Gastroesophageal sphincter (tissue), 4 donors: ENCODE measurements around the gene KRTAP10-6. TPM values are rescaled to one million over a fixed set of nuclear protein-coding genes. Genes with fewer than 3 reads are reported as not detected.

ENCODE experiments used
- ATAC-seq: fragments of 150-250 bp; one replicate; pipeline ENCODE4 v1.9.1; 2016; ENCODE audit warnings: mild to moderate bottlenecking, moderate library complexity
- H3K27ac ChIP-seq, 4 donors: fragments of 200-600 bp; sonication (generic) in 3 of 4; 1 replicate in 3 of 4; 2 replicates in 1 of 4; pipeline ENCODE4 v1.5.1; 2016 to 2019
- H3K27me3 ChIP-seq: fragments of 200-600 bp; sonication (generic); one replicate; pipeline ENCODE4 v1.5.1; 2019
- H3K36me3 ChIP-seq, 2 donors: fragments of 200-600 bp; sonication (generic); one replicate each; pipeline ENCODE4 v1.5.1; 2019; ENCODE audit warnings: control low read depth in 1 of 2
- H3K4me1 ChIP-seq, 3 donors: fragments of 200-600 bp; sonication (generic); 1 replicate in 2 of 3; 2 replicates in 1 of 3; pipeline ENCODE4 v1.5.1; 2016 to 2019; ENCODE audit warnings: control low read depth in 2 of 3
- H3K4me3 ChIP-seq, 2 donors: fragments of 200-600 bp; sonication (generic); one replicate each; pipeline ENCODE4 v1.5.1; 2019; ENCODE audit warnings: mild to moderate bottlenecking in 1 of 2, moderate library complexity in 1 of 2
- H3K9me3 ChIP-seq, 3 donors: fragments of 200-600 bp; sonication (generic); one replicate each; pipeline ENCODE4 v1.5.1; 2017 to 2019; ENCODE audit warnings: control low read depth in 2 of 3
- CTCF ChIP-seq, 4 experiments: fragments of 200-600 bp in 2 of 4; fragments of 450-650 bp in 2 of 4; sonication (generic) in 1 of 4; IDR thresholded peaks; one replicate each; pipeline ENCODE4 v1.5.1; 2017 to 2019; ENCODE audit warnings: antibody characterized with exemption in 4 of 4, mild to moderate bottlenecking in 2 of 4, moderate library complexity in 2 of 4
- EP300 ChIP-seq: sonication (generic); formaldehyde crosslinking; IDR thresholded peaks from one replicate; pipeline ENCODE4 v1.6.1; 2017; ENCODE audit warnings: antibody characterized with exemption, mild to moderate bottlenecking
- POLR2A ChIP-seq, 2 donors: fragments of 450-650 bp; IDR thresholded peaks; one replicate each; pipeline ENCODE4 v1.6.1; 2017; ENCODE audit warnings: antibody characterized with exemption in 2 of 2, mild to moderate bottlenecking in 2 of 2, moderate library complexity in 1 of 2
- POLR2AphosphoS5 ChIP-seq: sonication (generic); formaldehyde crosslinking; IDR thresholded peaks from one replicate; pipeline ENCODE4 v1.6.1; 2017; ENCODE audit warnings: antibody characterized with exemption
- WGBS, 2 donors: methylation state at CpG; one replicate each; pipeline ENCODE4 v1.1.5; 2018; ENCODE audit warnings: low coverage in 1 of 2; 5-methylcytosine and 5-hydroxymethylcytosine counted together
- total RNA-seq, 4 donors: library from RNA; depleted of rRNA; stranded (reverse); fragments of >200 nt; gene quantifications; one replicate each; pipeline ENCODE4 v1.1.0, GENCODE V29; 2016

KRTAP10-6 gene
- total RNA-seq, 4 donors from 2014 or later: not detected

GRCh38 chr21:44618909-44619308, 26.6 kb upstream of the KRTAP10-6 start:
- no peak overlapping the region for H3K27ac ChIP-seq
- no peaks in the 10 kb centered on the region for H3K4me1 ChIP-seq
- 40 to 52% methylated on average over 2 to 3 of the region's 3 CpGs for WGBS, 2 donors
- H3K27me3 ChIP-seq: peaks cover 38% of the 10 kb centered on the region
- ATAC-seq: no peak
- peaks cover 0 to 34% (median 0%) of the 10 kb centered on the region in 3 donors for H3K9me3 ChIP-seq
- H3K4me3 ChIP-seq: no peak overlapping the region
- TF ChIP-seq CTCF (IDR thresholded peaks at IDR 0.05): no peak
- no peaks in the 10 kb centered on the region for H3K36me3 ChIP-seq

GRCh38 chr21:44618504-44618903, 26.2 kb upstream of the KRTAP10-6 start:
- peak; percentile 31 for ATAC-seq

GRCh38 chr21:44617071-44617501, 24.8 kb upstream of the KRTAP10-6 start:
- peaks cover 0 to 19% (median 0%) of the 10 kb centered on the region in 3 donors for H3K9me3 ChIP-seq
- no CpG with 5 or more reads among the region's 8 CpGs for WGBS, 2 donors
- TF ChIP-seq CTCF (IDR thresholded peaks at IDR 0.05) (no peak), POLR2AphosphoS5 (no peak), POLR2A (IDR thresholded peaks at IDR 0.05) (no peak), EP300 (no peak)

More at GRCh38 chr21:44618504-44618903, 26.2 kb upstream of the KRTAP10-6 start:
- H3K27ac ChIP-seq: no peak overlapping the region
- no peaks in the 10 kb centered on the region for H3K36me3 ChIP-seq
- H3K9me3 ChIP-seq: peaks cover 0 to 30% (median 0%) of the 10 kb centered on the region in 3 donors
- H3K27me3 ChIP-seq: peaks cover 42% of the 10 kb centered on the region
- no peaks in the 10 kb centered on the region for H3K4me1 ChIP-seq
- TF ChIP-seq POLR2A (IDR thresholded peaks at IDR 0.05) (no peak), CTCF (IDR thresholded peaks at IDR 0.05) (no peak), EP300 (no peak), POLR2AphosphoS5 (no peak)
- no peak overlapping the region for H3K4me3 ChIP-seq
- 8% methylated on average over 3 of the region's 4 CpGs; no CpG with 5 or more reads in 1 of the 2 donors for WGBS, 2 donors

GRCh38 chr21:44616591-44616926, 24.3 kb upstream of the KRTAP10-6 start:
- Histone ChIP-seq H3K4me1 (no peaks in the 10 kb centered on the region), H3K36me3 (no peaks in the 10 kb centered on the region), H3K4me3 (no peak overlapping the region), H3K27ac (no peak overlapping the region), H3K9me3 (peaks cover 0 to 24% (median 0%) of the 10 kb centered on the region in 3 donors), H3K27me3 (peaks cover 62% of the 10 kb centered on the region)
- WGBS, 2 donors: 70% methylated on average over 2 of the region's 16 CpGs; no CpG with 5 or more reads in 1 of the 2 donors
- no peak for TF ChIP-seq CTCF (IDR thresholded peaks at IDR 0.05)
- no peak for TF ChIP-seq POLR2A (IDR thresholded peaks at IDR 0.05)
- no peak for TF ChIP-seq EP300
- TF ChIP-seq POLR2AphosphoS5: no peak
- no peak for ATAC-seq

More at GRCh38 chr21:44617071-44617501, 24.8 kb upstream of the KRTAP10-6 start:
- H3K27ac ChIP-seq: no peak overlapping the region
- ATAC-seq: no peak
- H3K4me1 ChIP-seq: no peaks in the 10 kb centered on the region
- no peak overlapping the region for H3K4me3 ChIP-seq
- H3K36me3 ChIP-seq: no peaks in the 10 kb centered on the region
- H3K27me3 ChIP-seq: peaks cover 56% of the 10 kb centered on the region

- Histone ChIP-seq H3K9me3 (peaks cover 0 to 29% (median 0%) of the 10 kb centered on the region in 3 donors), H3K27ac (no peak overlapping the region), H3K36me3 (no peaks in the 10 kb centered on the region), H3K4me1 (no peaks in the 10 kb centered on the region), H3K27me3 (peaks cover 64% of the 10 kb centered on the region), H3K4me3 (no peak overlapping the region)
- no peak for TF ChIP-seq CTCF (IDR thresholded peaks at IDR 0.05)
- TF ChIP-seq POLR2AphosphoS5: no peak
- no peak for TF ChIP-seq EP300
- TF ChIP-seq POLR2A (IDR thresholded peaks at IDR 0.05): no peak
- WGBS, 2 donors: 40 to 54% methylated on average over 3 to 4 of the region's 17 CpGs
- no peak for ATAC-seq
These were observed 23.7 kb upstream of the KRTAP10-6 start for GRCh38 chr21:44615911-44616590.
